ENCODE results near the gene ACO2.
A peak's percentile ranks its signal among the peaks of the same experiment; 100 is the strongest.
"Not testable (repeated sequence)": the region's sequence is repeated elsewhere in the genome, so short reads cannot be mapped to it uniquely, and the experiment has no call there.

ACO2 gene

GRCh38 chr22:41468381-41469217, at the start of gene ACO2, which contains the start of gene PHF5A:
Gene ACO2, plus strand, starts transcription at chr22:41469117. Its CDS starts 30 bp downstream, at chr22:41469147.
Gene PHF5A, minus strand, starts transcription at chr22:41468692. Its CDS starts 39 bp downstream, at chr22:41468653.
- Histone ChIP-seq H3K36me3 (ENCODE audit: control insufficient read depth in 1 of 2, insufficient read depth in 2 of 2, low read length in 2 of 2) (peaks cover 35 to 48% of the 10 kb centered on the region in 2 donors), H3K9me3 (ENCODE audit: control insufficient read depth in 1 of 2, low read length in 2 of 2) (no peaks in the 10 kb centered on the region), H3K27me3 (ENCODE audit: control insufficient read depth in 1 of 2, insufficient read depth in 2 of 2, low read length in 2 of 2) (no peaks in the 10 kb centered on the region), H3K4me1 (ENCODE audit: control insufficient read depth in 1 of 2, insufficient read depth in 2 of 2, low read length in 2 of 2) (peaks cover 35 to 45% of the 10 kb centered on the region in 2 donors), H3K9ac (ENCODE audit: low read depth in 1 of 2, low read length in 2 of 2) (peak within 1 kb of the TSS; percentile 60 to 99), H3K4me3 (ENCODE audit: low read depth in 1 of 2, low read length in 2 of 2) (peak within 1 kb of the TSS; percentile 93 to 95), H3K27ac (ENCODE audit: low read depth, low read length) (peak within 1 kb of the TSS; percentile 98)

- Histone ChIP-seq H3K9me3 (ENCODE audit: control insufficient read depth in 1 of 2, low read length in 2 of 2) (no peaks in the 10 kb centered on the region), H3K4me3 (ENCODE audit: low read depth in 1 of 2, low read length in 2 of 2) (no peak overlapping the region), H3K4me1 (ENCODE audit: control insufficient read depth in 1 of 2, insufficient read depth in 2 of 2, low read length in 2 of 2) (no peaks in the 10 kb centered on the region), H3K27ac (ENCODE audit: low read depth, low read length) (no peak overlapping the region), H3K36me3 (ENCODE audit: control insufficient read depth in 1 of 2, insufficient read depth in 2 of 2, low read length in 2 of 2) (peaks cover 0 to 15% of the 10 kb centered on the region in 2 donors), H3K9ac (ENCODE audit: low read depth in 1 of 2, low read length in 2 of 2) (no peak overlapping the region), H3K27me3 (ENCODE audit: control insufficient read depth in 1 of 2, insufficient read depth in 2 of 2, low read length in 2 of 2) (no peaks in the 10 kb centered on the region)
Observed at GRCh38 chr22:41425660-41426365, 43.1 kb upstream of the ACO2 start.

GRCh38 chr22:41429232-41429950, 39.5 kb upstream of the ACO2 start:
- Histone ChIP-seq H3K27ac (ENCODE audit: low read depth, low read length) (no peak overlapping the region), H3K9ac (ENCODE audit: low read depth in 1 of 2, low read length in 2 of 2) (no peak overlapping the region), H3K4me3 (ENCODE audit: low read depth in 1 of 2, low read length in 2 of 2) (no peak overlapping the region), H3K27me3 (ENCODE audit: control insufficient read depth in 1 of 2, insufficient read depth in 2 of 2, low read length in 2 of 2) (no peaks in the 10 kb centered on the region), H3K36me3 (ENCODE audit: control insufficient read depth in 1 of 2, insufficient read depth in 2 of 2, low read length in 2 of 2) (peaks cover 0 to 28% of the 10 kb centered on the region in 2 donors), H3K4me1 (ENCODE audit: control insufficient read depth in 1 of 2, insufficient read depth in 2 of 2, low read length in 2 of 2) (no peaks in the 10 kb centered on the region), H3K9me3 (ENCODE audit: control insufficient read depth in 1 of 2, low read length in 2 of 2) (no peaks in the 10 kb centered on the region)

- Histone ChIP-seq H3K27me3 (ENCODE audit: control insufficient read depth in 1 of 2, insufficient read depth in 2 of 2, low read length in 2 of 2) (no peaks in the 10 kb centered on the region), H3K9me3 (ENCODE audit: control insufficient read depth in 1 of 2, low read length in 2 of 2) (no peaks in the 10 kb centered on the region), H3K36me3 (ENCODE audit: control insufficient read depth in 1 of 2, insufficient read depth in 2 of 2, low read length in 2 of 2) (peaks cover 1 to 33% of the 10 kb centered on the region in 2 donors), H3K27ac (ENCODE audit: low read depth, low read length) (no peak overlapping the region), H3K4me1 (ENCODE audit: control insufficient read depth in 1 of 2, insufficient read depth in 2 of 2, low read length in 2 of 2) (no peaks in the 10 kb centered on the region), H3K4me3 (ENCODE audit: low read depth in 1 of 2, low read length in 2 of 2) (no peak overlapping the region), H3K9ac (ENCODE audit: low read depth in 1 of 2, low read length in 2 of 2) (no peak overlapping the region)
Observed at GRCh38 chr22:41429951-41430332, 39.0 kb upstream of the ACO2 start.

GRCh38 chr22:41431656-41432055, 37.3 kb upstream of the ACO2 start:
- peaks cover 0 to 6% of the 10 kb centered on the region in 2 donors for H3K4me1 ChIP-seq (ENCODE audit: control insufficient read depth in 1 of 2, insufficient read depth in 2 of 2, low read length in 2 of 2)
- H3K9me3 ChIP-seq (ENCODE audit: control insufficient read depth in 1 of 2, low read length in 2 of 2) = no peaks in the 10 kb centered on the region
- no peak overlapping the region for H3K4me3 ChIP-seq (ENCODE audit: low read depth in 1 of 2, low read length in 2 of 2)
- no peak overlapping the region for H3K27ac ChIP-seq (ENCODE audit: low read depth, low read length)
- no peaks in the 10 kb centered on the region for H3K27me3 ChIP-seq (ENCODE audit: control insufficient read depth in 1 of 2, insufficient read depth in 2 of 2, low read length in 2 of 2)
- peaks cover 17 to 45% of the 10 kb centered on the region in 2 donors for H3K36me3 ChIP-seq (ENCODE audit: control insufficient read depth in 1 of 2, insufficient read depth in 2 of 2, low read length in 2 of 2)
- H3K9ac ChIP-seq (ENCODE audit: low read depth in 1 of 2, low read length in 2 of 2) = no peak overlapping the region

GRCh38 chr22:41433480-41433879, 35.4 kb upstream of the ACO2 start:
- H3K4me1 ChIP-seq (ENCODE audit: control insufficient read depth in 1 of 2, insufficient read depth in 2 of 2, low read length in 2 of 2); H3K9me3 ChIP-seq (ENCODE audit: control insufficient read depth in 1 of 2, low read length in 2 of 2); H3K9ac ChIP-seq (ENCODE audit: low read depth in 1 of 2, low read length in 2 of 2); H3K27ac ChIP-seq (ENCODE audit: low read depth, low read length); H3K27me3 ChIP-seq (ENCODE audit: control insufficient read depth in 1 of 2, insufficient read depth in 2 of 2, low read length in 2 of 2); H3K4me3 ChIP-seq (ENCODE audit: low read depth in 1 of 2, low read length in 2 of 2): not testable (repeated sequence)
- peaks cover 23 to 48% of the 10 kb centered on the region in 2 donors for H3K36me3 ChIP-seq (ENCODE audit: control insufficient read depth in 1 of 2, insufficient read depth in 2 of 2, low read length in 2 of 2)

- not testable (repeated sequence) for H3K27ac ChIP-seq (ENCODE audit: low read depth, low read length); H3K9ac ChIP-seq (ENCODE audit: low read depth in 1 of 2, low read length in 2 of 2); H3K4me1 ChIP-seq (ENCODE audit: control insufficient read depth in 1 of 2, insufficient read depth in 2 of 2, low read length in 2 of 2); H3K27me3 ChIP-seq (ENCODE audit: control insufficient read depth in 1 of 2, insufficient read depth in 2 of 2, low read length in 2 of 2); H3K9me3 ChIP-seq (ENCODE audit: control insufficient read depth in 1 of 2, low read length in 2 of 2); H3K4me3 ChIP-seq (ENCODE audit: low read depth in 1 of 2, low read length in 2 of 2)
- H3K36me3 ChIP-seq (ENCODE audit: control insufficient read depth in 1 of 2, insufficient read depth in 2 of 2, low read length in 2 of 2) = peaks cover 29 to 53% of the 10 kb centered on the region in 2 donors
Observed at GRCh38 chr22:41434361-41435003, 34.4 kb upstream of the ACO2 start.

- H3K4me1 ChIP-seq (ENCODE audit: control insufficient read depth in 1 of 2, insufficient read depth in 2 of 2, low read length in 2 of 2) = peaks cover 0 to 6% of the 10 kb centered on the region in 2 donors
- no peak overlapping the region for H3K27ac ChIP-seq (ENCODE audit: low read depth, low read length)
- no peaks in the 10 kb centered on the region for H3K9me3 ChIP-seq (ENCODE audit: control insufficient read depth in 1 of 2, low read length in 2 of 2)
- no peak overlapping the region for H3K9ac ChIP-seq (ENCODE audit: low read depth in 1 of 2, low read length in 2 of 2)
- H3K36me3 ChIP-seq (ENCODE audit: control insufficient read depth in 1 of 2, insufficient read depth in 2 of 2, low read length in 2 of 2) = peaks cover 32 to 55% of the 10 kb centered on the region in 2 donors
- H3K4me3 ChIP-seq (ENCODE audit: low read depth in 1 of 2, low read length in 2 of 2) = no peak overlapping the region
- no peaks in the 10 kb centered on the region for H3K27me3 ChIP-seq (ENCODE audit: control insufficient read depth in 1 of 2, insufficient read depth in 2 of 2, low read length in 2 of 2)
Observed at GRCh38 chr22:41435560-41435959, 33.4 kb upstream of the ACO2 start.

GRCh38 chr22:41436322-41437113, 32.4 kb upstream of the ACO2 start:
- Histone ChIP-seq H3K27ac (ENCODE audit: low read depth, low read length) (no peak overlapping the region), H3K4me3 (ENCODE audit: low read depth in 1 of 2, low read length in 2 of 2) (no peak overlapping the region), H3K4me1 (ENCODE audit: control insufficient read depth in 1 of 2, insufficient read depth in 2 of 2, low read length in 2 of 2) (peaks cover 0 to 6% of the 10 kb centered on the region in 2 donors), H3K9ac (ENCODE audit: low read depth in 1 of 2, low read length in 2 of 2) (no peak overlapping the region), H3K36me3 (ENCODE audit: control insufficient read depth in 1 of 2, insufficient read depth in 2 of 2, low read length in 2 of 2) (peaks cover 32 to 57% of the 10 kb centered on the region in 2 donors), H3K9me3 (ENCODE audit: control insufficient read depth in 1 of 2, low read length in 2 of 2) (no peaks in the 10 kb centered on the region), H3K27me3 (ENCODE audit: control insufficient read depth in 1 of 2, insufficient read depth in 2 of 2, low read length in 2 of 2) (no peaks in the 10 kb centered on the region)

Data from duodenal mucosa (tissue), 2 donors.